ENCODE measurements around the gene ADCY9. TPM values are rescaled to one million over a fixed set of nuclear protein-coding genes. Genes with fewer than 3 reads are reported as not detected.

Gene ADCY9
- 13.4 and 15.0 TPM in 2 replicates for total RNA-seq

DNA sequence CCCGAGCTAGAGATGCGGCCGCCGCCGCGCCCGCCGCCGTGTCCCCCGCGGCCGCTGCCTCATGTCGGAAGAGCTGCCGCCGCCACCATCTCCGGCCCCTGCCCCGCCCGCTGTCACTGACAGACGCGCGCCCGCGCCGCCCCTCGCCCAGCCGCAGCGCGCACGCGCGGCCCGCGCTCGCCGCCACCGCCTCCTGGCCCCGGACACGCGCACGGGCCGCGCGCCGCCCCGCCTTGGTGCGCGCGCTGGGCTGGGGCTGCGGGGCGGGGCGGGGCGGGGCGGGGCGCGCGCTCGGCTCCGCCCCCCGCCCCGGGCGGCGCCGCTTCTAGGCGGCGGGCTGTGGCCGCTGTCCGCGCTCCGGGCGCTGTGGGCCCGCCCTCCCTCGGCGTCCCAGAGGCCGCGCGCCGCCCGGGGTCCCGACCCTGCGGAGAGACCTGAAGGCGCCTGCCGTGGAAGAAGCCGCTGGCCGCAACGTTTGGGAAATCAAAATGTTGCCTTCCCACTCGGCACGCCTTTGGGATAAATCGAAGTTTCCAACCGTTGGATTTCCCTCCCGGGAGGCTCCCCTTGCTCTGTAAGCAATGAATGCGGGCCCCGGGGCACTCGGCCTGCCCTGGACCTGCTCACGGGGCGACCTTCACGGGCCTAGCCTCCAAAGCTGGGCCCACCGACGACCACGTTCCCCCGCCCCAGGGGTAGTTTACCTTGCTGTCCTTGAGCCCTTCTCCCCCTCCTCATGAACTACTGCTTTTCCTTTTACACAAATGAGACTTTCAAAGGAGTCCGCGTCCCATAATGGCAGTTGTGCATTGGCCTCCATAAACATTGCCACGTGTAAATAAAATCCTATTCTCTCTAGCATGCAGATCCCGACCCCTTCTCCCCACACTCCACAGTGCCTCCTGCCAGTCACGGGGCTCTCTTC lies at the start of gene ADCY9:
ADCY9 (minus strand) TSS at position 118 of the 925 bp plus-strand sequence. CDS start 1,000 bp downstream, outside the sequence.

Other genes starting within 250 kb of the ADCY9 start
- 17.4 and 34.6 TPM in 2 replicates for gene CREBBP, start 235.7 kb downstream of the ADCY9 start, total RNA-seq
- gene SRL, start 125.6 kb upstream of the ADCY9 start, total RNA-seq: not detected in 2 replicates
- 10.1 and 11.2 TPM in 2 replicates for gene TFAP4, start 156.6 kb upstream of the ADCY9 start, total RNA-seq
- 10.1 and 73.4 TPM in 2 replicates for gene GLIS2, start 199.6 kb upstream of the ADCY9 start, total RNA-seq
- gene PAM16, start 234.9 kb upstream of the ADCY9 start, total RNA-seq: 41.7 and 73.7 TPM in 2 replicates